D721Med (cell line): ENCODE data around the gene USP17L26.
"Not testable (repeated sequence)": the region's sequence is repeated elsewhere in the genome, so short reads cannot be mapped to it uniquely, and the experiment has no call there.

Experiments used
- DNase-seq: peaks from one replicate; pipeline ENCODE4 v3.0.0; 2011; ENCODE audit warnings: low spot score; ENCODE audit not compliant: insufficient read length
- FAIRE-seq: peaks from 2 replicates; lab custom pipeline; 2011; peaks lifted over from hg19 to GRCh38; lab: Jason Lieb, UNC
- CTCF ChIP-seq: IDR thresholded peaks from 2 replicates; pipeline ENCODE4 v1.5.1; 2012; ENCODE audit warnings: mild to moderate bottlenecking, control low read depth; ENCODE audit not compliant: insufficient read depth; ENCODE audit errors: missing control alignments

USP17L26 gene

GRCh38 chr4:9334358-9334757, at the start of gene USP17L26:
USP17L26 (plus strand) TSS chr4:9334658; CDS start chr4:9334658, 0 bp downstream.
- DNase-seq, FAIRE-seq: not testable (repeated sequence)

- not testable (repeated sequence) for FAIRE-seq, DNase-seq
Observed at GRCh38 chr4:9324191-9324590, 10.3 kb upstream of the USP17L26 start.

GRCh38 chr4:9324865-9325264, 9.6 kb upstream of the USP17L26 start, which contains the start of gene USP17L24:
USP17L24 (plus strand) TSS chr4:9325165; CDS start chr4:9325165, 0 bp downstream.
- not testable (repeated sequence) for FAIRE-seq, DNase-seq

GRCh38 chr4:9329611-9330010, 4.8 kb upstream of the USP17L26 start, which contains the start of gene USP17L25:
USP17L25 (plus strand) TSS chr4:9329911; CDS start chr4:9329911, 0 bp downstream.
- not testable (repeated sequence) for DNase-seq, FAIRE-seq

- DNase-seq, FAIRE-seq: not testable (repeated sequence)
Observed at GRCh38 chr4:9339103-9339502, 4.6 kb downstream of the USP17L26 start, which contains the start of gene USP17L5. USP17L5 (plus strand) TSS chr4:9339403; CDS start chr4:9339403, 0 bp downstream.

- not testable (repeated sequence) for DNase-seq, FAIRE-seq
Observed at GRCh38 chr4:9343848-9344247, 9.4 kb downstream of the USP17L26 start, which contains the start of gene USP17L27. USP17L27 (plus strand) TSS chr4:9344148; CDS start chr4:9344148, 0 bp downstream.

GRCh38 chr4:9348593-9348992, 14.1 kb downstream of the USP17L26 start, which contains the start of gene USP17L28:
USP17L28 (plus strand) TSS chr4:9348893; CDS start chr4:9348893, 0 bp downstream.
- not testable (repeated sequence) for FAIRE-seq, DNase-seq

GRCh38 chr4:9350866-9351265, 16.4 kb downstream of the USP17L26 start:
- DNase-seq, FAIRE-seq: not testable (repeated sequence)

- not testable (repeated sequence) for FAIRE-seq, DNase-seq
Observed at GRCh38 chr4:9353338-9353737, 18.9 kb downstream of the USP17L26 start, which contains the start of gene USP17L29. USP17L29 (plus strand) TSS chr4:9353638; CDS start chr4:9353638, 0 bp downstream.

GRCh38 chr4:9362829-9363228, 28.4 kb downstream of the USP17L26 start, which contains the start of gene USP17L30:
USP17L30 (plus strand) TSS chr4:9363129; CDS start chr4:9363129, 0 bp downstream.
- not testable (repeated sequence) for FAIRE-seq, DNase-seq

GRCh38 chr4:9379881-9380280, 45.4 kb downstream of the USP17L26 start:
- DNase-seq, FAIRE-seq: not testable (repeated sequence)

- peak; percentile 19 for TF ChIP-seq CTCF
- not testable (repeated sequence) for DNase-seq, FAIRE-seq
Observed at GRCh38 chr4:9381012-9381534, 46.6 kb downstream of the USP17L26 start.

GRCh38 chr4:9384126-9384525, 49.7 kb downstream of the USP17L26 start:
- FAIRE-seq, result no peak
- DNase-seq, result no peak

More at GRCh38 chr4:9384126-9384525, 49.7 kb downstream of the USP17L26 start:
- TF ChIP-seq CTCF, result no peak
